ENCODE measurements around the gene MAP3K13. TPM values are rescaled to one million over a fixed set of nuclear protein-coding genes. Genes with fewer than 3 reads are reported as not detected.
"Not testable (repeated sequence)": the region's sequence is repeated elsewhere in the genome, so short reads cannot be mapped to it uniquely, and the experiment has no call there.

The MAP3K13 gene
- total RNA-seq, 1 donor from 2014 or later = 26.4 TPM

- Mint-ChIP-seq H3K4me3 (ENCODE audit: unreplicated experiment) (no peak overlapping the region), H3K27me3 (ENCODE audit: unreplicated experiment) (no peaks in the 10 kb centered on the region), H3K36me3 (ENCODE audit: low read depth, unreplicated experiment) (no peaks in the 10 kb centered on the region), H3K4me1 (ENCODE audit: unreplicated experiment) (no peaks in the 10 kb centered on the region), H3K27ac (ENCODE audit: unreplicated experiment) (no peak overlapping the region), H3K9me3 (ENCODE audit: unreplicated experiment) (no peaks in the 10 kb centered on the region)
- TF ChIP-seq, protein P1, sequence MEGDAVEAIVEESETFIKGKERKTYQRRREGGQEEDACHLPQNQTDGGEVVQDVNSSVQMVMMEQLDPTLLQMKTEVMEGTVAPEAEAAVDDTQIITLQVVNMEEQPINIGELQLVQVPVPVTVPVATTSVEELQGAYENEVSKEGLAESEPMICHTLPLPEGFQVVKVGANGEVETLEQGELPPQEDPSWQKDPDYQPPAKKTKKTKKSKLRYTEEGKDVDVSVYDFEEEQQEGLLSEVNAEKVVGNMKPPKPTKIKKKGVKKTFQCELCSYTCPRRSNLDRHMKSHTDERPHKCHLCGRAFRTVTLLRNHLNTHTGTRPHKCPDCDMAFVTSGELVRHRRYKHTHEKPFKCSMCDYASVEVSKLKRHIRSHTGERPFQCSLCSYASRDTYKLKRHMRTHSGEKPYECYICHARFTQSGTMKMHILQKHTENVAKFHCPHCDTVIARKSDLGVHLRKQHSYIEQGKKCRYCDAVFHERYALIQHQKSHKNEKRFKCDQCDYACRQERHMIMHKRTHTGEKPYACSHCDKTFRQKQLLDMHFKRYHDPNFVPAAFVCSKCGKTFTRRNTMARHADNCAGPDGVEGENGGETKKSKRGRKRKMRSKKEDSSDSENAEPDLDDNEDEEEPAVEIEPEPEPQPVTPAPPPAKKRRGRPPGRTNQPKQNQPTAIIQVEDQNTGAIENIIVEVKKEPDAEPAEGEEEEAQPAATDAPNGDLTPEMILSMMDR (IDR thresholded peaks at IDR 0.05; ENCODE audit: unreplicated experiment) = no peak
- DNase-seq (ENCODE audit: low spot score) = no peak
Observed at GRCh38 chr3:185411133-185411532, 48.2 kb downstream of the MAP3K13 start.

DNA sequence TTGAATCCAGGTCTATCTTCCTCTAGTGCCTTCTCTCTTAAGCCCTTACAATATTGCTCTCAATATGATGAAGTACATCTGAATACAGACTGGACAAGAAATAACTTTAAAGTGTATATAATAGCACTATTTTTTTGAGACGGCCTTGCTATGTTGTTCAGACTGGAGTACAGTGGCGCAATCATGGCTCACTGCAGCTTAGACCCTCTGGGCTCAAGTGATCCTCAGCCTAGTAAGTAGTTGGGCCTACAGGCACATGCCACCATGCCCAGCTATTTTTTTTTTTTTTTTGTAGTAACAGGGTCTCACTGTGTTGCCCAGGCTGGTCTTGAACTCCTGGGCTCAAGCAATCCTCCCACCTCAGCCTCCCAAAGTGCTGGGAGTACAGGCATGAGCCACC is 53.6 kb downstream of the MAP3K13 start:
- H3K4me3 Mint-ChIP-seq (ENCODE audit: unreplicated experiment) = no peak overlapping the region
- H3K4me1 Mint-ChIP-seq (ENCODE audit: unreplicated experiment) = no peaks in the 10 kb centered on the region
- no peaks in the 10 kb centered on the region for H3K9me3 Mint-ChIP-seq (ENCODE audit: unreplicated experiment)
- H3K27me3 Mint-ChIP-seq (ENCODE audit: unreplicated experiment) = no peaks in the 10 kb centered on the region
- no peak overlapping the region for H3K27ac Mint-ChIP-seq (ENCODE audit: unreplicated experiment)
- TF ChIP-seq, protein P1 (IDR thresholded peaks at IDR 0.05; ENCODE audit: unreplicated experiment) = no peak
- DNase-seq (ENCODE audit: low spot score) = no peak
- H3K36me3 Mint-ChIP-seq (ENCODE audit: low read depth, unreplicated experiment) = no peaks in the 10 kb centered on the region

GRCh38 chr3:185418561-185418977 is 55.6 kb downstream of the MAP3K13 start:
- not testable (repeated sequence) for H3K4me3 Mint-ChIP-seq (ENCODE audit: unreplicated experiment); H3K27me3 Mint-ChIP-seq (ENCODE audit: unreplicated experiment); H3K27ac Mint-ChIP-seq (ENCODE audit: unreplicated experiment); H3K9me3 Mint-ChIP-seq (ENCODE audit: unreplicated experiment); H3K4me1 Mint-ChIP-seq (ENCODE audit: unreplicated experiment); H3K36me3 Mint-ChIP-seq (ENCODE audit: low read depth, unreplicated experiment); DNase-seq (ENCODE audit: low spot score)

GRCh38 chr3:185420762-185421161 is 57.8 kb downstream of the MAP3K13 start:
- Mint-ChIP-seq H3K4me1 (ENCODE audit: unreplicated experiment) (no peaks in the 10 kb centered on the region), H3K9me3 (ENCODE audit: unreplicated experiment) (no peaks in the 10 kb centered on the region), H3K36me3 (ENCODE audit: low read depth, unreplicated experiment) (no peaks in the 10 kb centered on the region), H3K27ac (ENCODE audit: unreplicated experiment) (no peak overlapping the region), H3K4me3 (ENCODE audit: unreplicated experiment) (no peak overlapping the region), H3K27me3 (ENCODE audit: unreplicated experiment) (peaks cover 3% of the 10 kb centered on the region)
- DNase-seq (ENCODE audit: low spot score) = no peak
- TF ChIP-seq, protein P1 (IDR thresholded peaks at IDR 0.05; ENCODE audit: unreplicated experiment) = no peak

- no peaks in the 10 kb centered on the region for H3K4me1 Mint-ChIP-seq (ENCODE audit: unreplicated experiment)
Observed at GRCh38 chr3:185421577-185422232, 58.8 kb downstream of the MAP3K13 start.

More at GRCh38 chr3:185421577-185422232, 58.8 kb downstream of the MAP3K13 start:
- Mint-ChIP-seq H3K36me3 (ENCODE audit: low read depth, unreplicated experiment) (no peaks in the 10 kb centered on the region), H3K4me3 (ENCODE audit: unreplicated experiment) (no peak overlapping the region), H3K27ac (ENCODE audit: unreplicated experiment) (no peak overlapping the region), H3K27me3 (ENCODE audit: unreplicated experiment) (peaks cover 3% of the 10 kb centered on the region), H3K9me3 (ENCODE audit: unreplicated experiment) (no peaks in the 10 kb centered on the region)
- TF ChIP-seq, protein P1 (IDR thresholded peaks at IDR 0.05; ENCODE audit: unreplicated experiment) = no peak
- DNase-seq (ENCODE audit: low spot score) = no peak
